HepG2 (cell line): ENCODE data around the gene BRAT1.
"Not testable (repeated sequence)": the region's sequence is repeated elsewhere in the genome, so short reads cannot be mapped to it uniquely, and the experiment has no call there.

Experiments used
- BRCA1 ChIP-seq: sonication (generic); formaldehyde crosslinking; IDR thresholded peaks from 2 replicates; pipeline ENCODE4 v1.4.0; 2020; ENCODE audit warnings: missing genetic modification reagents
- EZH2 ChIP-seq: conservative IDR thresholded peaks from 2 replicates; pipeline ENCODE4 v1.6.1; 2012; ENCODE audit warnings: mild to moderate bottlenecking, low read depth, low read length, moderate library complexity
- FOXM1 ChIP-seq: sonication (generic); formaldehyde crosslinking; IDR thresholded peaks from 2 replicates; pipeline ENCODE4 v1.5.0; 2020; ENCODE audit warnings: missing genetic modification reagents
- SRF ChIP-seq: IDR thresholded peaks from 2 replicates; pipeline ENCODE4 v1.6.1; 2011; ENCODE audit warnings: mild to moderate bottlenecking, low read depth, low read length, moderate library complexity
- ZNF281 ChIP-seq: sonication (generic); formaldehyde crosslinking; IDR thresholded peaks from 2 replicates; pipeline ENCODE4 v1.4.0; 2020; ENCODE audit warnings: missing genetic modification reagents, borderline replicate concordance
- ZNF713 ChIP-seq: sonication (generic); formaldehyde crosslinking; IDR thresholded peaks from 2 replicates; pipeline ENCODE4 v1.4.0; 2020; ENCODE audit warnings: mild to moderate bottlenecking, missing genetic modification reagents
- ZNF740 ChIP-seq: sonication (generic); formaldehyde crosslinking; IDR thresholded peaks from 2 replicates; pipeline ENCODE4 v1.4.0; 2020; ENCODE audit warnings: missing genetic modification reagents
- ZNF788 ChIP-seq: sonication (generic); formaldehyde crosslinking; IDR thresholded peaks from 2 replicates; pipeline ENCODE4 v1.5.0; 2020; ENCODE audit warnings: mild to moderate bottlenecking, missing genetic modification reagents, borderline replicate concordance

GRCh38 chr7:2532816-2533215, 22.5 kb downstream of the BRAT1 start:
- TF ChIP-seq ZNF740 (CRISPR knock-in tag); EZH2; ZNF713 (CRISPR knock-in tag); BRCA1 (CRISPR knock-in tag); ZNF788 (CRISPR knock-in tag); ZNF281 (CRISPR knock-in tag); SRF; FOXM1: not testable (repeated sequence)
